GM12878 (cell line): ENCODE data around the gene SESTD1.

Source experiments
- NFIC ChIP-seq: IDR thresholded peaks from 2 replicates; pipeline ENCODE4 v1.6.1; 2012; ENCODE audit warnings: low read depth, mild to moderate bottlenecking, inconsistent platforms, low read length, moderate library complexity
- POLR2A ChIP-seq: IDR thresholded peaks from 2 replicates; pipeline ENCODE4 v1.6.1; 2011; ENCODE audit warnings: low read depth, mild to moderate bottlenecking, low read length
- RCOR1 ChIP-seq: conservative IDR thresholded peaks from 2 replicates; pipeline ENCODE4 v1.6.1; 2012; ENCODE audit warnings: low read depth, low read length, improper control_type of control experiment
- SUZ12 ChIP-seq: fragments of 200-600 bp; sonication (generic); IDR thresholded peaks from one replicate; pipeline ENCODE4 v1.6.1; 2018; ENCODE audit warnings: antibody characterized with exemption, mild to moderate bottlenecking; ENCODE audit not compliant: unreplicated experiment

- no peak for TF ChIP-seq NFIC
- TF ChIP-seq POLR2A, result no peak
- TF ChIP-seq SUZ12, result no peak
- TF ChIP-seq RCOR1, result no peak
These were observed 3.3 kb downstream of the SESTD1 start for GRCh38 chr2:179261151-179261825.
